OCI-LY3 (cell line): ENCODE data around the gene PTPRQ.

Experiments used
- H2AFZ ChIP-seq: fragments of 200-600, 300-600 bp; shearing (Covaris generic); 2 replicates; pipeline ENCODE4 v1.6.0; 2014; ENCODE audit warnings: antibody characterized with exemption, low read depth, low read length
- H3K27ac ChIP-seq: fragments of 200-600, 300-600 bp; sonication (generic); 2 replicates; pipeline ENCODE4 v1.5.1; 2014; ENCODE audit warnings: mild to moderate bottlenecking, low read length, moderate library complexity, mixed read lengths
- H3K27me3 ChIP-seq: fragments of 200-600, 300-600 bp; sonication (generic); 2 replicates; pipeline ENCODE4 v1.6.1; 2014; ENCODE audit warnings: low read depth, low read length, mixed read lengths
- H3K36me3 ChIP-seq: fragments of 200-600, 300-600 bp; sonication (generic); replicated peaks from 2 replicates; pipeline ENCODE3; 2014; ENCODE audit warnings: low read depth, low read length, mixed read lengths
- H3K4me1 ChIP-seq: fragments of 300-600, 200-600 bp; sonication (generic); 2 replicates; pipeline ENCODE4 v1.6.1; 2014; ENCODE audit warnings: low read length, mixed read lengths
- H3K4me2 ChIP-seq: fragments of 200-600, 300-600 bp; sonication (generic); 2 replicates; pipeline ENCODE4 v1.6.1; 2014; ENCODE audit warnings: low read length, mixed read lengths
- H3K4me3 ChIP-seq: fragments of 300-600, 200-600 bp; sonication (generic); 2 replicates; pipeline ENCODE4 v1.5.1; 2014; ENCODE audit warnings: antibody characterized with exemption, mild to moderate bottlenecking, low read length, moderate library complexity
- H3K79me2 ChIP-seq: fragments of 300-600, 200-600 bp; shearing (Covaris generic); 2 replicates; pipeline ENCODE4 v1.6.1; 2014; ENCODE audit warnings: mild to moderate bottlenecking, low read length, mixed read lengths
- H3K9ac ChIP-seq: fragments of 300-600, 200-600 bp; shearing (Covaris generic); 2 replicates; pipeline ENCODE4 v1.6.0; 2014; ENCODE audit warnings: mild to moderate bottlenecking, low read length, moderate library complexity
- H3K9me3 ChIP-seq: fragments of 200-600, 300-600 bp; shearing (Covaris generic); 2 replicates; pipeline ENCODE4 v1.6.1; 2014; ENCODE audit warnings: low read length, mixed read lengths; ENCODE audit not compliant: insufficient read depth
- H4K20me1 ChIP-seq: fragments of 200-600, 300-600 bp; sonication (generic); 2 replicates; pipeline ENCODE4 v1.6.1; 2016; ENCODE audit warnings: low read length, mixed read lengths; ENCODE audit not compliant: insufficient read depth
- CTCF ChIP-seq: fragments of 200-600, 300-600 bp; sonication (generic); IDR thresholded peaks from 2 replicates; pipeline ENCODE4 v1.5.1; 2014; ENCODE audit warnings: antibody characterized with exemption, low read length, low read depth
- EZH2phosphoT487 ChIP-seq: fragments of 200-600 bp; shearing (Covaris generic); IDR thresholded peaks from 2 replicates; pipeline ENCODE4 v1.6.1; 2018; ENCODE audit warnings: antibody characterized with exemption, mixed run types, low read depth

PTPRQ gene

DNA sequence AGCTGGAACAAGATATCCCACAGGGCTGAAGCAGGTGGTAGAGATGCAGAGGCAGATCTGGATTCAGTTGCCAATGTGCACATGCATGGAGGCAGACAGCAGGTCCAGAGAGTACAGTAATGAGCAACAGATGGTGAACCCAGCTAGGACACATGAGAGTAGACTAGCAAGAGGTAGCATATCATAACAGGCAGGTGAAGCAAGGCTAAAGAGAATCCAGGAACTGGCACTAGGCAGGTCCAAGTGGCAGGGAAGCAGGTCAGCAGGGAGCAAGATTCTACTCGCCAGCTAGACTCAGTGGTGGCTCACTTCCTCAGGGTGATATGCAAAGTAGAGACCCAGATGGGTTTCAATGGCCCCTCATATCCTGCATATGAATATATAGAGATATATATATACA, 248.1 kb downstream of the PTPRQ start:
- no peaks in the 10 kb centered on the region for H3K79me2 ChIP-seq
- no peaks in the 10 kb centered on the region for H3K27me3 ChIP-seq
- H3K4me3 ChIP-seq: no peak overlapping the region
- H2AFZ ChIP-seq: no peak overlapping the region
- TF ChIP-seq EZH2phosphoT487 (no peak), CTCF (no peak)
- H3K4me2 ChIP-seq: no peak overlapping the region
- H3K27ac ChIP-seq: no peak overlapping the region
- peaks cover 10% of the 10 kb centered on the region for H3K4me1 ChIP-seq
- H4K20me1 ChIP-seq: no peaks in the 10 kb centered on the region
- no peak overlapping the region for H3K9ac ChIP-seq
- H3K9me3 ChIP-seq: no peaks in the 10 kb centered on the region
- H3K36me3 ChIP-seq: no peaks in the 10 kb centered on the region

- Histone ChIP-seq H2AFZ (no peak overlapping the region), H4K20me1 (no peaks in the 10 kb centered on the region), H3K4me1 (peaks cover 7% of the 10 kb centered on the region), H3K9ac (no peak overlapping the region), H3K79me2 (no peaks in the 10 kb centered on the region), H3K36me3 (no peaks in the 10 kb centered on the region), H3K4me3 (no peak overlapping the region), H3K27me3 (no peaks in the 10 kb centered on the region), H3K27ac (no peak overlapping the region), H3K4me2 (no peak overlapping the region), H3K9me3 (no peaks in the 10 kb centered on the region)
- TF ChIP-seq EZH2phosphoT487 (no peak), CTCF (no peak)
Measured at GRCh38 chr12:80697270-80697887, 253.3 kb downstream of the PTPRQ start.

GRCh38 chr12:80698256-80698655, 254.2 kb downstream of the PTPRQ start:
- no peak overlapping the region for H3K4me3 ChIP-seq
- no peaks in the 10 kb centered on the region for H3K79me2 ChIP-seq
- no peak overlapping the region for H3K27ac ChIP-seq
- H3K4me1 ChIP-seq: peaks cover 11% of the 10 kb centered on the region
- no peaks in the 10 kb centered on the region for H4K20me1 ChIP-seq
- no peak for TF ChIP-seq EZH2phosphoT487
- TF ChIP-seq CTCF: no peak
- no peak overlapping the region for H2AFZ ChIP-seq
- H3K9ac ChIP-seq: no peak overlapping the region
- H3K4me2 ChIP-seq: no peak overlapping the region
- no peaks in the 10 kb centered on the region for H3K9me3 ChIP-seq
- no peaks in the 10 kb centered on the region for H3K27me3 ChIP-seq
- no peaks in the 10 kb centered on the region for H3K36me3 ChIP-seq

GRCh38 chr12:80698847-80699542, 255.0 kb downstream of the PTPRQ start:
- no peaks in the 10 kb centered on the region for H3K27me3 ChIP-seq
- no peak overlapping the region for H3K4me3 ChIP-seq
- no peaks in the 10 kb centered on the region for H4K20me1 ChIP-seq
- no peak overlapping the region for H3K4me2 ChIP-seq
- H3K9ac ChIP-seq: no peak overlapping the region
- H3K9me3 ChIP-seq: no peaks in the 10 kb centered on the region
- TF ChIP-seq CTCF (no peak), EZH2phosphoT487 (no peak)
- no peak overlapping the region for H3K27ac ChIP-seq
- H2AFZ ChIP-seq: no peak overlapping the region
- no peaks in the 10 kb centered on the region for H3K79me2 ChIP-seq
- H3K4me1 ChIP-seq: peaks cover 15% of the 10 kb centered on the region
- no peaks in the 10 kb centered on the region for H3K36me3 ChIP-seq
